Stromal cell of bone marrow (primary cell): ENCODE data around the gene ADAMTSL3.
"Not testable (repeated sequence)": the region's sequence is repeated elsewhere in the genome, so short reads cannot be mapped to it uniquely, and the experiment has no call there.

ENCODE experiments used
- DNase-seq: peaks from one replicate; pipeline ENCODE4 v3.0.0-alpha.2; 2012; ENCODE audit warnings: low read depth

The ADAMTSL3 gene

GRCh38 chr15:83745771-83746170 is 91.8 kb downstream of the ADAMTSL3 start:
- no peak for DNase-seq

GRCh38 chr15:83746231-83746630 is 92.3 kb downstream of the ADAMTSL3 start:
- no peak for DNase-seq

GRCh38 chr15:83747050-83747717 is 93.3 kb downstream of the ADAMTSL3 start:
- peak; percentile 77 for DNase-seq

GRCh38 chr15:83747718-83748110 is 93.8 kb downstream of the ADAMTSL3 start:
- DNase-seq = no peak

DNA sequence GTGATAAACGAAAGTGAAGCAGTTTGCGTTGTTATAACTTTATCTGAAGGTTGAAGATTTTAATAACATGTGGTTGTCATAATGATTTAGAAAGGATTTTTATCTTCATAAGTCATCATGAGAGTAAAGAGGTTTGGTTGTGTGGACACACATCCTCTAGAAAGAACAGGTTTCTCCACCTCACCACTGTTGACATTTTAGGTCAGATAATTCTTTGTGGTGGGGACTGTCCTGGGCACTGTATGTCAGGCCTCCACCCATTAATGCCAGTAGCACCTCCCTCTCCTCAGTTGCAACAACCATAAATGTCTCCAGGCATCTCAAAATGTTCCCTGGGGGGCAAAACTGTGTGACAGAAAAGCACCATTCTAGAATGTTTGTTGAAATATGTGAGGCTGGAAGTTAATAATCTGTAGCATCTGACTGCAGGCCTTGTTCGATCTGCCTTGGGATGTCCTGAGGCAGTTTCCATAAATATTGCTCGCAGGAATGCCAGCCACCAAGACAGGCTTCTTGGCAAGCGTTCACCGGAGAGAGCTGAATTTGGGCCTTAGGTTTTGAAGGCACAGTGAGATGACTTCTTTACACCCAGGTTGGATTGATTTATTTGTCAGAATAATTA is 100.1 kb downstream of the ADAMTSL3 start:
- DNase-seq = no peak

DNA sequence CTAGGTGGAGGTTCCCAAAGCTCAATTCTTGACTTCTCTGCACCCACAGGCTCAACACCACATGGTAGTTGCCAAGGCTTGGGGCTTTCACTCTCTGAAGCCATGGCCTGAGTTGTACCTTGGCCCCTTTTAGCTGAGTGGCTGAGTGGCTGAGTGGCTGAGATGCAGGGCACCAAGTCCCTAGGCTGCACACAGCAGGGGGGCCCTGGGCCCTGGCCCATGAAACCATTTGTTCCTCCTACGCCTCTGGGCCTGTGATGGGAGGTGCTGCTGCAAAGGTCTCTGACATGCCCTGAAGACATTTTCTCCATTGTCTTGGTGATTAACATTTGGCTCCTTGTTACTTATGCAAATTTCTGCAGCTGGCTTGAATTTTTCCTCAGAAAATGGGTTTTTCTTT is 103.4 kb downstream of the ADAMTSL3 start:
- DNase-seq = not testable (repeated sequence)

DNA sequence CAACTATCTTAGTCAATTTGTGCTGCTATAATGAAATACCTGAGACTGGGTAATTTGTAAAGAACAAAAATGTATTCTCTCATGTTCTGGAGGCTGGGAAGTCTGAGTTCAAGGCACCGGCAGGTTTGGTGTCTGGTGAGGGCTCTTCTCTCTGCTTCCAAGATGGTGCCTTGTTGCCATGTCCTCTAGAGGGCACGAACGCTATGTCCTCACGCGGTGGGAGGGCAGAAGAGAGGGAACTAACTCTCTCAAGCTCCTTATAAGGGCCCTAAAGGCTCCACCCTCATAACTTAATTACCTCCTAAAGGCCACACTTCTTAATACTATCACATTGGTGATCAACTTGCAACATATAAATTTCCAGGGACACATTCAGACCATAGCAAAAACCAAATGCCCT is 108.4 kb downstream of the ADAMTSL3 start:
- no peak for DNase-seq

DNA sequence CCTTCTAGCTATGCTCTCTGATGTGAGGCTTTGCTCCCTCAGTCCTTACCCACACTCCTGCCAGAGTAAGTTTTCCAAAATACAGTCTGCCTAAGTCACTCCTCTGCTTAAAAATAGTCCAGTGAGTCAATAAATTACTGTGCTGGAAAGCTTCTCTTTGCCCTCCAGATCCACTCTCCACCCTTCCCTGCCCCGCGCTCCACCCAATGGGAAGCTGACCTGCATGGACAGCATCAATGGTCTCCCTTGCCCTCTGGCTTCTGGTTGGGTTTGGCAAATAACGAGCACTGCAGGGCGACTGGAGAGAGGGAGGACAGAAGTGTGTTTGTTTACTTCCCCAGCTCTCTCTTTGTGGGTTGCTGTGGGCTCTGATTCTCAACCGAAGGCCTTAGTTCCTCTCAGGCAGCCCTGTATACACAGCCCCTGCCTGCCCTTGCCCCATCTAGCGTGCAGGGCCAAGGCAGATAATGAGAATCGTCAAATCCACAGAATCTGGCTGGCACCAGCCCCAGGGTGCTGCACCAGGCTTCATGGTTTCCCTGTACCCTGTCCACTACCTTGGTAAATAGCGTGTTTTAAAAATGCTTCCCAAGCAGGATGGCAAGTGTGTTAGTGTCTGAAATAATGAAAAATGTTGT is 110.4 kb downstream of the ADAMTSL3 start:
- peak; percentile 44 for DNase-seq

- no peak for DNase-seq
Measured at GRCh38 chr15:83766339-83766738, 112.4 kb downstream of the ADAMTSL3 start.

GRCh38 chr15:83767741-83768140 is 113.8 kb downstream of the ADAMTSL3 start:
- peak; percentile 29 for DNase-seq

- DNase-seq = no peak
Measured at GRCh38 chr15:83769411-83769999, 115.6 kb downstream of the ADAMTSL3 start.

DNA sequence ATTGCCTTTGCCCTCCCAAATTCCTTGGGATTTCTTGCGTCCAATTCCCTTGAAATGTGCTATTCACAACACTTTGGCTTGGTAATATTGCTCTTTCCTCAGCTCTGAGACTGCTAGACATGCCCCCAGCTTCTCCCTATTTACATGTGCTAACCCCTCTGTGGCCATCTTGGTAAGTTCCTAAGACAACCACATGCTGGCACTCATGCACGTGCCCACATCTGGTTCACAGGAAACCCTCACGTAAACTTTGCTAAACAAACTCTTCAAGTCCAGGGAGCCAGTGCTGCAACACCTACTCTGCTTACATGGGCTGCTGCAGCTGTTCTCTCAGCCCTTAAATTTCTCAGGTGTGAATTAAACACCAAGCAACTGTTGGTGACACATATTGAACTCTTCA is 121.8 kb downstream of the ADAMTSL3 start:
- no peak for DNase-seq

DNA sequence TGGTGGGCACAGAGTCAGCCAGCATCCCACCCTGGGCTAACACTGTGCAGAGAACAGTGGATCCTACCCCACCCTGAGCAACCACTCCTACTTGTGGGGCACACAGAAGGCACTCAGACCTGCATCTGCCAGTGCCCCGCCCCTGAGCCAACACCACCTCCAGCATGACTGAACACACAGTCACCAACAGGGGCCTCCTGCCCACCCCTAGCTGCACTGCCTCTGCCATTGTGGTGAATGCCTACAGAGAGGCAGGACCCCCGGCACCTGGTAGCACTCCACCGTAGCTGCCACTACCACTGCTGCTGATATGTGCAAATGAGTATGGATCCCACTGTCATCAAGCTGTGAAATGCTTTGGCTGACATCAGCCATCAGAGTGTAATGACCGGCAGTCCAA is 123.1 kb downstream of the ADAMTSL3 start:
- no peak for DNase-seq

DNA sequence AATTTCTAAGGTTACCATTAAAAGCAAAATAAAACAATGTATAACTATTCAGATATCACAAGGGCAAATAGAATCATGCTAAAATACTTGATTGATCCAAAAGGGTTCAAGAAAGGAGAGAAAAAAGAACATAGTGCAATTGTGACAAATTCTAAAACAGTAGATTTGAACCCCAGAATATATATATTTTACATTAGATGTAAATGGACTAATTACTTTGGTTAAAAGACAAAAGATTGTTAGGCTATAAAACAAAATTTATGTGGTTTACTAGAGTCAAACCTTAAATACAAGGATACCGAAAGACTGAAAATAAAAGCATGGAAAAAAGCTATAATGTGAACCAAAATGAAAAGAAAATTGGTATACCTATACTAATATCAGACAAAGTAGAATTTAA is 129.3 kb downstream of the ADAMTSL3 start:
- DNase-seq = no peak

- no peak for DNase-seq
Measured at GRCh38 chr15:83784975-83785374, 131.1 kb downstream of the ADAMTSL3 start.

DNA sequence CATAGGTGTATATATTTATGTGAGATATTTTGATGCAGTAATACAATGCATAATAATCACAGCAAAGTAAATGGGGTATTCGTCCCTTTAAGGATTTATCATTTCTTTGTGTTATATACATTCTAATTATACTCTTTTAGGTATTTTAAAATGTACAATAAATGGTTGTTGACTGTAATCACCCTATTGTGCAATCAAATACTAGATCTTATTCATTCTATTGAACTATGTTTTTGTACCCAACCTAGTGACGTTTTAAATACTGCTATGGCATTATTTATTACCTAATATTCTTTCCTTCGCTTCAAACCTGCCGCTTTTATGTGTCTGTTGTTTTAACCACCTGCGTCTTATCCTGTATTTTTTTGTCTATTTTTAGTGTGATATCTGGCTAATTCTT is 132.4 kb downstream of the ADAMTSL3 start:
- DNase-seq = no peak

GRCh38 chr15:83793069-83793468 is 139.1 kb downstream of the ADAMTSL3 start:
- no peak for DNase-seq

DNA sequence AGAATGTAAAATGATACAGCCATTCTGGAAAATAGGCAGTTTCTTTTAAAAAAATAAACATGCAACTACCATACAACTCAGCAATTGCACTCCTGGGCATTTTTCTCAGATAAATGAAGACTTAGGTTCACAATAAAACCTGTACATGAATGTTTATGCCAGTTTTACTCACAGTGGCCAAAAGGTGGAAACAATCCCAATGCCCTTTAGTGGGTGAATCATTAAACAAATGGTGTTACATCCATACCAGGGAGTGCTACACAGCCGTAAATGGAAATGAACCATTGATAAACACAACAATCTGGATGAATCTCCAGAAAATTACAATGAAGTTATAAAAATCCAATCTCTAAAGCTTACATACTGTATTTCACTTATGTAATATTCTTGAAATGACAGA is 140.3 kb downstream of the ADAMTSL3 start:
- DNase-seq = no peak

DNA sequence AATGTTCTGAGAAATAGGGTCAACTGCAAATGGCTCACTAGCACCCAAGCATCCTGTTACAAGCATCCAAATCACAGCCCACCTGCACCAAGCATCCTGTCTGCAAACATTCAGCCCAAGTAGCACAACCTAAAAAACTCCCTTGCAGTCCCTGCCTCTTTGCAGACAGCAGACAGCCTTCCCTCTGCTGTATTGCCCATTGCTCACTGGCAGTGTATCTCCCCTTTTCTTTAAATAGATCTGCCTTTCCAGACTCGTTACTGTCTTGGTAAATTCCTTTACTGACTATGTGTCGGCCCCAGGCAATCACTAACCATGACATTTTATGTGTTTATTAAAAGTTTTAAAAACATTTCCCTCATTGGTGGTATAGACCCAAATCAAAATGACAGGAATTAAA is 155.4 kb downstream of the ADAMTSL3 start:
- DNase-seq = no peak

DNA sequence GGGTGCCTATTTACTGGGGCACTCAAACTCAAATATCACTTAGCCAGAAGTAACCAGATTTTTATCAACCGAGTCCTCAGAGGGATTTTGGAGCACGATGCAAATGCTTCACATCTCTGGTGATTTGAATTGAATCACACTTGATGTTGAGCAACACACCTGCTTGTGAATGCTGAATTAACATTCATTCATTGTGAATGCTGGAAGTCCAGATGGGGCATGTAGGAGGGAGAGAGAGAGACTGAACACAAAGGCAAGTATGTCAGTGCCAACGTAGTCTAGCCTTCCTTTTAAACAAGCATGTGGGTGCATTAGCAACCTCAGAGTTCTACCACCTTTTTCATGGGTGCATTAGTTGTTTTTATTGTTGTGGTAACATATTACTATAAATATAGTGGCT is 156.2 kb downstream of the ADAMTSL3 start:
- DNase-seq = no peak

GRCh38 chr15:83813682-83814081 is 159.8 kb downstream of the ADAMTSL3 start:
- DNase-seq = no peak

DNA sequence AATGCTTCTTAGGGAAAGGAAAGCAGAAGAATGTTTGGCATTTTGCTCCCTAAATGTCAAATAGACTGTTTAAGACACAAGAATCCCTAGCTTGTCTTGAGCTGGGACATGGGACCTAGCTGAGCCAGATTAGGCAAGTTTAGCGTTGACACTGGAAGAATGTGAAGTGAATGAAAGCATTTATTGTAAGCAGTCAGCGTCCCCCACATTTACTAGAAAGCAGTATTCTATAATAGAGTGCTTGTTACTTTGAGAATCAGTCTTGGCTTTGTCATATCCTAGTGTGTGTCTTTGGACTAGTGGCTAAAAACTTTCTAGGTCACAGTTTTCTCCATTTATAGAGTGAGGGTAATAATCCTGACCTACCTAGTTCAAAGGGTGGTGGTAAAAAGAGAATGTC is 161.6 kb downstream of the ADAMTSL3 start:
- no peak for DNase-seq
